Keratinocyte (primary cell): ENCODE data around the gene FAM240A. TPM values are rescaled to one million over a fixed set of nuclear protein-coding genes. Genes with fewer than 3 reads are reported as not detected.

Experiments
- DNase-seq: peaks from one replicate; pipeline ENCODE4 v3.0.0-alpha.2; 2011; ENCODE audit warnings: low read depth, missing footprints, low spot score
- FAIRE-seq: peaks from 2 replicates; lab custom pipeline; 2011; peaks lifted over from hg19 to GRCh38; lab: Jason Lieb, UNC
- H2AFZ ChIP-seq: 2 replicates; pipeline ENCODE4 v1.6.0; 2012; ENCODE audit warnings: low read length, control low read depth, inconsistent platforms; ENCODE audit not compliant: control insufficient read depth
- H3K27ac ChIP-seq: 2 replicates; pipeline ENCODE4 v1.5.1; 2011; ENCODE audit warnings: low read length; ENCODE audit not compliant: control insufficient read depth, insufficient read depth
- H3K27me3 ChIP-seq: 3 replicates; pipeline ENCODE4 v1.6.0; 2011; ENCODE audit warnings: low read length; ENCODE audit not compliant: control insufficient read depth, insufficient read depth; ENCODE audit errors: extremely low read depth
- H3K36me3 ChIP-seq, 2 experiments: 2 replicates in 1 of 2; 3 replicates in 1 of 2; pipeline ENCODE4 v1.5.1; 2011; ENCODE audit warnings: low read length in 2 of 2, mild to moderate bottlenecking in 1 of 2; ENCODE audit not compliant: control insufficient read depth in 2 of 2, insufficient read depth in 2 of 2; ENCODE audit errors: extremely low read depth in 1 of 2
- H3K4me1 ChIP-seq: 3 replicates; pipeline ENCODE4 v1.5.1; 2011; ENCODE audit warnings: low read length; ENCODE audit not compliant: control insufficient read depth, insufficient read depth; ENCODE audit errors: extremely low read depth
- H3K4me2 ChIP-seq: 3 replicates; pipeline ENCODE4 v1.6.0; 2011; ENCODE audit warnings: low read depth, low read length; ENCODE audit not compliant: control insufficient read depth, insufficient read depth; ENCODE audit errors: extremely low read depth
- H3K4me3 ChIP-seq, 3 experiments: fragments of 200-600 bp in 1 of 3; sonication (generic) in 1 of 3; 2 replicates in 2 of 3; 3 replicates in 1 of 3; pipeline ENCODE4 v1.5.1; 2011 to 2016; ENCODE audit warnings: low read length in 3 of 3, mild to moderate bottlenecking in 3 of 3, control low read depth in 2 of 3, inconsistent platforms in 1 of 3, low read depth in 1 of 3, mixed read lengths in 1 of 3, mixed run types in 1 of 3, moderate library complexity in 1 of 3; ENCODE audit not compliant: control insufficient read depth in 2 of 3, insufficient read depth in 2 of 3; ENCODE audit errors: extremely low read depth in 1 of 3
- H3K79me2 ChIP-seq: 2 replicates; pipeline ENCODE4 v1.6.0; 2012; ENCODE audit warnings: low read length; ENCODE audit not compliant: control insufficient read depth, insufficient read depth
- H3K9ac ChIP-seq: 3 replicates; pipeline ENCODE4 v1.6.0; 2011; ENCODE audit warnings: low read length; ENCODE audit not compliant: control insufficient read depth, insufficient read depth; ENCODE audit errors: extremely low read depth
- H3K9me1 ChIP-seq: 3 replicates; pipeline ENCODE4 v1.6.0; 2011; ENCODE audit warnings: low read length; ENCODE audit not compliant: control insufficient read depth, insufficient read depth; ENCODE audit errors: extremely low read depth
- H3K9me3 ChIP-seq: 2 replicates; pipeline ENCODE4 v1.5.1; 2012; ENCODE audit warnings: low read depth, low read length; ENCODE audit not compliant: control insufficient read depth
- H4K20me1 ChIP-seq: 3 replicates; pipeline ENCODE4 v1.6.0; 2011; ENCODE audit warnings: low read length; ENCODE audit not compliant: control insufficient read depth, insufficient read depth; ENCODE audit errors: extremely low read depth
- CTCF ChIP-seq, 3 experiments: IDR thresholded peaks in 1 of 3; conservative IDR thresholded peaks in 1 of 3; optimal IDR thresholded peaks in 1 of 3; 2 replicates in 2 of 3; 3 replicates in 1 of 3; pipeline versions ENCODE3 to v1.5.1; 2011; ENCODE audit warnings: low read length in 3 of 3, mild to moderate bottlenecking in 3 of 3, moderate library complexity in 2 of 3, control low read depth in 1 of 3, inconsistent platforms in 1 of 3; ENCODE audit not compliant: insufficient read depth in 2 of 3; ENCODE audit errors: extremely low read depth in 1 of 3
- EZH2 ChIP-seq: IDR thresholded peaks from one replicate; pipeline ENCODE4 v1.6.1; 2012; ENCODE audit warnings: inconsistent platforms, mild to moderate bottlenecking, low read length, moderate library complexity
- dilution Hi-C: fragments of 300-500 bp; cut with MboI; formaldehyde crosslinking; loops from one replicate; pipeline ENCODE4 v1.7.0; 2020; ENCODE audit warnings: low sequenced_read_pairs; ENCODE audit not compliant: extremely low pct_ligation_motif_present
- polyA plus RNA-seq, 5 experiments: library from polyadenylated mRNA; depleted of rRNA in 3 of 5; stranded (reverse) in 3 of 5; stranded (forward) in 1 of 5; unstranded in 1 of 5; fragments of >200 nt; gene quantifications; 1 replicate in 1 of 5; 2 replicates in 3 of 5; 3 replicates in 1 of 5; pipeline versions ENCODE4 v1.2.1 to v1.2.3, GENCODE V29; 2011 to 2012; ENCODE audit warnings: missing spikeins in 2 of 5, low read depth in 1 of 5, low replicate concordance in 1 of 5

The FAM240A gene
- polyA plus RNA-seq, 1 donor (not counting 4 experiments of a cell fraction or from before 2014, with no cell fraction given) = not detected

GRCh38 chr3:46615050-46615775 is 2.9 kb downstream of the FAM240A start:
- H3K36me3 ChIP-seq = no peaks in the 10 kb centered on the region
- no peak for TF ChIP-seq EZH2
- TF ChIP-seq CTCF (optimal IDR thresholded peaks at IDR 0.05 in 1 of 3, IDR thresholded peaks at IDR 0.05 in 1 of 3, conservative IDR thresholded peaks at IDR 0.05 in 1 of 3; ENCODE audit: extremely low read depth in 1 of 3, insufficient read depth in 2 of 3, low read length in 3 of 3) = no peak
- H3K4me2 ChIP-seq = no peak overlapping the region
- H3K79me2 ChIP-seq = no peaks in the 10 kb centered on the region
- H3K27me3 ChIP-seq = peaks cover 17% of the 10 kb centered on the region
- dilution Hi-C loops = no loop called here
- FAIRE-seq = no peak
- no peaks in the 10 kb centered on the region for H3K9me3 ChIP-seq
- no peak overlapping the region for H3K27ac ChIP-seq
- no peak for DNase-seq
- no peak overlapping the region for H2AFZ ChIP-seq
- H3K9ac ChIP-seq = no peak overlapping the region
- no peaks in the 10 kb centered on the region for H3K4me1 ChIP-seq
- no peaks in the 10 kb centered on the region for H3K9me1 ChIP-seq
- no peaks in the 10 kb centered on the region for H4K20me1 ChIP-seq
- H3K4me3 ChIP-seq = no peak overlapping the region

- no peaks in the 10 kb centered on the region for H3K9me1 ChIP-seq
- no peaks in the 10 kb centered on the region for H4K20me1 ChIP-seq
- peaks cover 17% of the 10 kb centered on the region for H3K27me3 ChIP-seq
- H3K4me2 ChIP-seq = no peak overlapping the region
- TF ChIP-seq EZH2 (no peak), CTCF (optimal IDR thresholded peaks at IDR 0.05 in 1 of 3, IDR thresholded peaks at IDR 0.05 in 1 of 3, conservative IDR thresholded peaks at IDR 0.05 in 1 of 3; ENCODE audit: extremely low read depth in 1 of 3, insufficient read depth in 2 of 3, low read length in 3 of 3) (no peak)
- H3K9ac ChIP-seq = no peak overlapping the region
- H3K4me3 ChIP-seq = no peak overlapping the region
- H3K36me3 ChIP-seq = no peaks in the 10 kb centered on the region
- H3K79me2 ChIP-seq = no peaks in the 10 kb centered on the region
- dilution Hi-C loops = no loop called here
- no peak overlapping the region for H2AFZ ChIP-seq
- no peaks in the 10 kb centered on the region for H3K4me1 ChIP-seq
- DNase-seq (no peak), FAIRE-seq (no peak)
- H3K27ac ChIP-seq = no peak overlapping the region
- H3K9me3 ChIP-seq = no peaks in the 10 kb centered on the region
Observed at GRCh38 chr3:46615976-46616375, 3.7 kb downstream of the FAM240A start.
